HCEC 1CT (cell line): ENCODE data around the gene SNAP29.
"Not testable (repeated sequence)": the region's sequence is repeated elsewhere in the genome, so short reads cannot be mapped to it uniquely, and the experiment has no call there.

Experiments
- DNase-seq: peaks from one replicate; pipeline ENCODE4 v3.0.0-alpha.2; 2017

The SNAP29 gene

DNA sequence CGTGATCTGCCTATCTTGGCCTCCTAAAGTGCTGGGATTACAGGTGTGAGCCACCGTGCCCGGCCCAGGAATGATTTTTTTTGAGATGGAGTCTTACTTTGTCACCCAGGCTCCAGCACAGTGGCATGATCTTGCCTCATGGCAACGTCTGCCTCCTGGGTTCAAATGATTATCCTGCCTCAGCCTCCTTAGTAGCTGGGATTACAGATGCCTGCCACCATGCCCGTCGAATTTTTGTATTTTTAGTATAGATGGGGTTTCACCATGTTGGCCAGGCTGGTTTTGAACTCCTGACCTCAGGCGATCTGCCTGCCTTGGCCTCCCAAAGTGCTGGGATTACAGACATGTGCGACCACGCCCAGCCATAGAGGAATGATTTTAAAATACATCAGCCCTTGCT, 76.2 kb downstream of the SNAP29 start:
- DNase-seq, result not testable (repeated sequence)

DNA sequence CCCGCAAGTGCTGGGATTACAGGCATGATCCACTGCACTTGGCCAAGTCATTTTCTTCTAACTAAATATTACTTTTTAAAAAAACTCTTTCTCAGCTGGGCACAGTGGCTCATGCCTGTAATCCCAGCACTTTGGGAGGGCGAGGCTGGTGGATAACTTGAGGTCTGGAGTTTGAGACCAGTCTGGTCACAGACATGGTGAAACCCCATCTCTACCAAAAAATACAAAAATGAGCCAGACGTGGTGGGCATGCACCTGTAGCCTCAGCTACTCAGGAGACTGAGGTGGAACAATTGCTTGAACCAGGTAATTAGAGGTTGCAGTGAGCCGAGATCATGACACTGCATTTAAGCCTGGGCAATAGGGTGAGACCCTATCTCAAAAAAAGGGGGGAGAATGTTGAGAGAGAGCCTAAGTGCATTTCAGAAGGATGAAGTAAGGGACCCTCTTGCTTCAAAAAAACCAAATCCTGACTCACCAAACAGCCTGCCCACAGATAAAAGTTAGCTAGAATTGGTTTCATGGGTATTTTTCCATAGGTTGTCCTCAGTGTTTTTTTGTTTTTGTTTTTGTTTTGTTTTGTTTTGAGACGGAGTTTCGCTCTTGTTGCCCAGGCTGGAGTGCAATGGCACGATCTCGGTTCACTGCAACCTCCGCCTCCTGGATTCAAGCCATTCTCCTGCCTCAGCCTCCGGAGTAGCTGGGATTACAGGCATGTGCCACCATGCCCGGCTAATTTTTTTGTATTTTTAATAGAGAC, 77.2 kb downstream of the SNAP29 start:
- not testable (repeated sequence) for DNase-seq

DNA sequence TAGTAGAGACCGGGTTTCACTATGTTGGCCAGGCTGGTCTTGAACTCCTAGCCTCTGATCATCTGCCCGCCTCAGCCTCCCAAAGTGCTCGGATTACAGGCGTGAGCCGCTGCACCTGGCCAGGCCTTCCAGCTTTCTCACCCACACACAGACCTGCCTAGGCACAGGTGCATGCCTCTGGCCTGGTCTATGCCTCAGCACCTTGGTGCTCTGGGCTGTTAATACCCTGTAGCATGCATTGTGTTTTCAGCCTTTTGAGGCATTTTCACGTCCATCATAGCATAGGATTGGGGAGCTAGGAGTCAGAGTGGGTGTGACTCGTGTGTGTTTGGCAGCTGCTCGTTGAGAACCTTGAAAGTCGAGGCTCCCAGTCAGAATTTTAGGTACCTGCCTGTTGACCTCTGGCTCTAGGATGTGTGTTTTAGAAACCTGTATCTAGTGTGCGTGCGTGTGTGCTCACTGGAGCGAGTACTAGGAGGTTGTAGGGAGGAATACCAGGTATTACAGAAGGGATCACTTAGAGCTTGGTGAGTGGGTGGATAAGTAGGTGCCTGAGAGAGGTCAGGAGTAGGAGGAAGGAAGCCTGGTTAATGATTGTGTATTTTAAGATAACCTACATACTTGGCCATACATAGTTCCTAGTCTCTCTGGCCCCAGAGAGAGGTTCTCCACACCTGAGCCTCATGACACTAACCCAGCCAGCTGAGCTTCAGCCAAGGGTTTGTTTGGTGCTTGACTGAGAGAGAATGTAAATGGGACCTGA, 78.4 kb downstream of the SNAP29 start:
- no peak for DNase-seq

DNA sequence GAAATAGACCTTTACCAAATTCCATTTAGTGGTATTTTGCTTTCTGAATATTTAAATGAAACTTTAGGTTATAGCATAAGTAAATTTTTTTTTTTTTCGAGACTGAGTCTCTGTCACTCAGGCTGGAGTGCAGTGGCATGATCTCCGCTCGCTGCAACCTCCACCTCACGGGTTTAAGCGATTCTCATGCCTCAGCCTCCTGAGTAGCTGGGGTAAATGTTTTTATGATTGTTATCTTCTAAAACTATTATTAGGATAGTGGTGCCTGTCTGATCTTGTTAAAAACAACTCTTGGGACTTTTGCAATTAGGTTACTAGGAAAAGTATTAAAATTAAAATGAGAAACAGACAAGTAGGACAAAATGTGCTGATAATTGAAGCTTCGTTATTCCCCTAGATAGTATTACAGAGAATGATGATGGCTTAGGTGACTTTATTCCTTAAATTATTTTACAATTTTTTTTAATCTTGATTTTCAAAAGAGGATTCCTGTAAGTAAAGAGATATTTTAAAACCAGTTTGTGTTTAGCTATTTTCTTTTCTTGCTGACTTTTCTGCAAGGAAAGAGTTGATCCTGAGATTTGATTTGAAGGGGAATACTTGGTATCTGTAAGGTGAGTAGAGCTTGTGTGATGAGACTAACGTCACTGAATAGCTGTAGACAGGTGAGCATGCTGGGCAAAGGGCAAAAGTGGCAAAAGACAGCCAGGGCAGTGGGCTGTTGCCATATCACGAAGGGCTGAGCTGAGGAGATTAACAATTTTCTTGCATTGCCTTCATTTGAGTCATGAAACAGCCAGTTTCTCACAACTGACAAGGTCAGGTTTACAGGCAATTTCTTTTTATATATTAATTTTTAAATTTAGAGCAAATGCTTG, 79.2 kb downstream of the SNAP29 start:
- DNase-seq, result no peak

DNA sequence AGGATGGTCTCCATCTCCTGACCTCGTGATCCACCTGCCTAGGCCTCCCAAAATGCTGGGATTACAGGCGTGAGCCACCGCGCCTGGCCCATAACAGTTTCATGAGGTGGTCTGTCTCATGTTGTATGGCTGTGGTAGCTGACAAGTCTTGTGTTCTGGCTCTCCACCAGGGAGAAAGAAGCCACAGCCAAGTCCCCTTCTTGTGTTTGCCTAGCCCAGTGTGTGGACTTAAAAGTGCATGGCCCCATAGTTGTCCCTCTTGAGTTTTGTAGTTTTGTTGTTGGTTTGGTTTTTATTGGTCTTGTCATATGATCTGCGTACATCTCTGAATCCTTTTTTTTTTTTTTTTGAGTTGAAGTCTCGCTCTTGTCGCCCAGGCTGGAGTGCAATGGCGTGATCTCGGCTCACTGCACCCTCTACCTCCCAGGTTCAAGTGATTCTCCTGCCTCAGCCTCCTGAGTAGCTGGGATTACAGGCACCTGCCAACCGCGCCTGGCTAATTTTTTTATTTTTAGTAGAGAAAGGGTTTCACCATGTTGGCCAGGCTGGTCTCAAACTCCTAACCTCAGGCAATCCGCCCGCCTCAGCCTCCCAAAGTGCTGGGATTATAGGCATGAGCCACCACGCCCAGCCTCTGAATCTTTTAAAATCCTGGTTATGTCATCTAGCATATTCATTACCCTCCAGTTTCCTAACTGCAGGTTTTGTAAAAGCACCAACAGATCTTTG, 80.8 kb downstream of the SNAP29 start:
- DNase-seq, result not testable (repeated sequence)

DNA sequence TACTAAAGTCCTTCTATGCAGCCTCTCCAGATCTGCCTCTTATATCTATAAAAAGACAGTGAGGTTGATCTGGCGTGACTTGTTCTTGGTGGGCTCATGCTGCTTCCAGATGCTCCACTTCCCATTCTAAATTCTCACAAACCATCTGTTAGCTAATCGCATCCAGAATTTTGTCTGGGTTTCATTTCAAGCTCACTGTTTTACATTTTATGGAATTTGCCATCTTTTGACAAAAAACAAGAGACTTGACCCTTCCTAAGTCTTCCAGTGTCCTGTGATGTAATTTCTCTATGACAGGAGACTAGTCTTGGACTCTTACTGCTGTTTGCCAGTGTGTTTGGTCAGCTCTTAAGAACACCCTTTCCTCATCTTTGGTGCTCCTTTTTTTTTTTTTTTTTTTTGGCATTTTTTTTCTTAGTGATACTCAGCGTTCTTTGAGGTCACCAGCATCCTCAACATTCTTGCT, 81.4 kb downstream of the SNAP29 start:
- DNase-seq, result no peak
